Kidney capillary endothelial cell (primary cell): Measurements from ENCODE around the gene TMEM245.

Source experiments
- DNase-seq: peaks from one replicate; pipeline ENCODE4 v3.0.0-alpha.2; 2018; ENCODE audit warnings: low spot score

Gene TMEM245

GRCh38 chr9:109119439-109120203, at the start of gene TMEM245:
Gene TMEM245, minus strand, starts transcription at chr9:109119947. Its CDS starts 34 bp downstream, at chr9:109119913.
- DNase-seq: peak; percentile 97

GRCh38 chr9:109168170-109168569, 48.4 kb upstream of the TMEM245 start:
- no peak for DNase-seq

- DNase-seq: no peak
Measured at GRCh38 chr9:109167716-109168115, 48.0 kb upstream of the TMEM245 start.

DNA sequence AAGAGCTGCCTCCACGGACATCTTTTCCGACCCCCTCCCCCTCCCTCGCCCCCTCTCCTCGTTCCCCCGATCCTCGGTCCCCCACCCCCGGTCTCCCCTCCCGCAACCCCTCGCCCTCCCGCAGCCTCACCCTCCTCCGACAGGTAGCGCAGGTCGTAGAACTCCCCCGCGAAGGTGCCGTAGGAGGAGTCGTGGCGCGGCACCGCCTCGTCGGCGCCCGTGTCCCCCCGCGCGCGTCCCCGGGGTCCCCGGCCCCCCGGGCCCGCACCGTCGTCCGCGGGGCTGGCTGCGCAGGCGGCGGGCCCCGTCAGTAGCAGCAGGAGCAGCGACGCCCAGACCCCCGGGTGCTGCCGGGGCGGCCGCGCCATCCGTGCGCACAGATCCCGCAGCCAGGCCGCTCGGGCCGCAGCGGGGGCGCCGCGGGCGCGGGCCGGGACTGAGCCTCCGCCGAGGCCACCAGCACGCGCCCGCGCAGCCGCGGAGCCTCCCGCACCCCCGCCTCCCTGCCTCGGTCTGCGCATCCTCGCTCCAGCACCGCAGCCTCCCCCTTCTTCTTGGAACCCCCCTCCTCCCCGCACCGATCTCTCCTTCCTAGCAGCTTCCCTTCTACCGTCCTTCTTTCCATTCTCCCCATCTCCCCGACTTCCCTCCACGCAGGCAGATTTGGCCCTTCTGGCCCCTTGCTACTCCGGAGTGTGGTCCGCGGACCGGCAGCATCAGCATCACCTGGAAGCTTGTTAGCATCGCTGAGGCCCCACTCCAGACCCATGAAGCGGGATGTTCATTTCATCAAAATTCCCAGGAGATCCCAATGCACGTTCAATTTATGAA, 47.2 kb upstream of the TMEM245 start, which contains the start of gene FRRS1L:
Gene FRRS1L (minus strand): TSS at position 479 of the 831 bp plus-strand sequence. CDS start 111 bp downstream, at position 368.
- DNase-seq: no peak

GRCh38 chr9:109166171-109166770, 46.5 kb upstream of the TMEM245 start:
- no peak for DNase-seq

GRCh38 chr9:109164042-109164441, 44.3 kb upstream of the TMEM245 start:
- DNase-seq: no peak

DNA sequence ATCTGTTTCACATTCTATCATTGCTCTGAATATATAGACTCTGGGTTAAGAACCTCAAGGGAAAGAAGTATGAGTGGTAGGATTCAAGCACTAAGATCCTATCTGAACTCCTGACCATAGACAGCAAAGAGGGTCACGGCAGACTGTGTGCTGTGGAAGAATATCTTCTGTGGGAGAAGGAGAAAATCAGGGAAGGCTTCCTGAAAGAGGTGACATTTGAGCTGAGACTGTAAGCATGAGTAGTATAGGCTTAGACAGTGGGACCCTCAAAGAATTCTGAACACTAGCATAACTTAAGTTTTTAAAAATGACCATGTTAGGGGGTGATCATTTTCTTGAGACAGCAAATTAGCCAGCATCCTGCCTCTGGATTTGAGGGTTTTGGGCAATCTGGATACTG, 43.4 kb upstream of the TMEM245 start:
- DNase-seq: no peak

- no peak for DNase-seq
Measured at GRCh38 chr9:109162677-109163076, 42.9 kb upstream of the TMEM245 start.

DNA sequence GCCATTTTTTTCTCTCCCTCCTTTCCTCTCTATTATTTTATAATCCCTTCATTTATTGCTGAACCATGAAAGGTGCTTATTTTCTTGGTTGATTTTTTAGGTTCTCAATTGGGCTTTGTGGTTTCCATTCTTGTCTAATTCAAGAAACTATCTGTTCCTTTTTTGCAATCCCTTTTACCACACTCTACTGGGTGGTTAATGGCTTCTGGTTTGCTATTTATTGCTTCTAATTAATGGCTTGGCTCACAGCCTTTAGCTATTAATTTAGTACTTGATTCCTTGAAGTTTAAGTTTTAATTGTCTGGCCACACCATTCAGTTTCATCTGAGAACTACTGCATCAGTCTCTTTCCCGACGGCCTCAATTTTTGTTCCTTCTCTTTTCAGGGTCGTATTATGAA, 41.7 kb upstream of the TMEM245 start:
- no peak for DNase-seq

- DNase-seq: no peak
Measured at GRCh38 chr9:109159583-109159982, 39.8 kb upstream of the TMEM245 start.

DNA sequence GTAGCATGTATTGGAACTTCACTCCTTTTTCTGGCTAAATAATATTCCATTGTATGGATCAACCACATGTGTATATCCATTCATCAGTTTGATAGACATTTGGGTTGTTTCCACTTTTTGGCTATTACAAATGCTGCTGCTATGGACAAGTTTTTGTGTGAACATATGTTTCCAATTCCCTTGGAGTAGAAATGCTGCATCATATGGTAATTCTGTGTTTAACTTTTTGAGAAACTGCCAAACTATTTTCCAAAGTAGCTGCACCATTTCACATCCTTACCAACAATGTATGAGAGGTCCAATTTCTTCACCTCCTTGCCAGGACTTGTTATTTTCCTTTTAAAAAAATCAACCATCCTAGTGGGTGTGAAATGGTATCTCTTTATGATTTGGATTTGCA, 38.9 kb upstream of the TMEM245 start:
- no peak for DNase-seq

DNA sequence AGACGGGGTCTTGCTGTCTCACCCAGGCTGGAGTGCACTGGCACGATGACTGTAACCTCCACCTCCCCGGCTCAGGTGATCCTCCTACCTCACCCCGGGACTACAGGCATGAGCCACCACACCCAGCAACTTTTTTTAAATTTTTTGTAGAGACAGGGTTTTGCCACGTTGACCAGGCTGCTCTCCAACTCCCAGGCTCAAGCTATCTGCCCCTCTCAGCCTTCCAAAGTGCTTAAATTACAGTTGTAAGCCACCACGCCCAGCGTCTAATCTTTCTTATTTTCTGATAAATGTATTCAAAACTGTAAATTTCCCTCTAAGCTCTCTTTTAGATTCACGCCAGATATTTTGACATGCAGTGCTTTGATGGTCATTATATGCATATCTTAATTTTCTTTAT, 37.0 kb upstream of the TMEM245 start:
- no peak for DNase-seq

DNA sequence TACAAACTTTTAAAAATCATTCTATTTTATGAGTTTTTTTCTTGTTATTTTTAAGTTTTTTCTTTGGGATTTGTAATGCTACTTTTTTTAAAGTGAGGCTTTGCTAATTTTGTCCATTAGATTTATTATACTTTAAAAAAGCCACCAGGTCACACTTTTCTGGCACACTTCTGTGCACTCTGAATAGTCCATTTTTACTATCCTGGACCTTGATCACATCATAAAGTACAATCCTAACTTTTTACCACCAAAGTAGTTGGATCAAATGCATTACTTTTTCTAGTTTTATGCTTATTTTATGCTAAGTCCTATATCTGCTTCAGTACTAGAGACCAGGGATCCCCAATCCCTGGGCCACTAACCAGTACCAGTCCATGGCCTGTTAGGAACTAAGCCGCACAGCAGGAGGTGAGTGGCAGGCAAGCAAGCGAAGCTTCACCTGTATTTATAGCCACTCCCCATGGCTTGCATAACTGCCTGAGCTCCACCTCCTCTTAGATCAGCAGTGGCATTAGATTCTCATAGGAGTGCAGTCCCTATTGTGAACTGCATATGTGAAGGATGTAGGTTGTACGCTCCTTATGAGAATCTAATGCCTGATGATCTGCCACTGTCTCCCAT, 31.3 kb upstream of the TMEM245 start:
- no peak for DNase-seq

DNA sequence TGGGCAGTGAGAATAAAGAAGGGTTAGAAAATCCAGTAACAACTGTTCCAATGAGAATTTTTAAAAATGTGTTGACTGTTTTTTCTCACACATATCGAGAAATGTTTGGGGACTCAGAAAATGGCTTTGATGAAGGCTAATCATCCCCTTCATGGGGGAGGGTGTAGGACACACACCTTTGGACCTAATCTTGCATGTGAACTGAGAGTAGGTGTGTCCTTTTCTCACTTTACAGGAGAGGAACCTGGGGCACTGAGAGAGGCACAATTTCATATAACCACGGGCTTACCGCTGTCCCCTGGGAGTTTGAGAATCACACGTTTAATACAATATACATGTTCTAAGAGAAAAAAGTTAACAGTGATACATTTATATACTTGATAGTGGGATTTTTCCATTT, 30.0 kb upstream of the TMEM245 start:
- no peak for DNase-seq

DNA sequence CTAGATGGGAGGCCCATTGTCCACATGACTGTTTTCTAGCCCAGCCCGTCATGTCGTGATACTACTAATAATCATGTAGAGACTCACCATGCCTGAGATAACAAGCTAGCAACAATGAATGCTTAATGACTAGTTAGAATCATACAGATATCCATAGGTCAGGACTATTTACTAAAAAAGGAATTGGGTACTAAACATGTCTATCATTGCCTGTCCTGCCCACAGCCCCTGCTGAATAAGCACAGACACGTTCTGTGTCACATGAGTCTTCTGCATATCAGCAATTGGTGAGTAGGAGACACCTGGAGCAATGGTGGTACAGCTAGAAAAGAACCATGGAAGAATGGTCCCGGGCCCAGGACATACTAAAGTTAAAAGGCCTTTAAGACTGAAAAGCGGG, 29.3 kb upstream of the TMEM245 start:
- no peak for DNase-seq

- DNase-seq: no peak
Measured at GRCh38 chr9:109145051-109145450, 25.3 kb upstream of the TMEM245 start.

- peak; percentile 29 for DNase-seq
Measured at GRCh38 chr9:109143881-109144562, 24.3 kb upstream of the TMEM245 start.

DNA sequence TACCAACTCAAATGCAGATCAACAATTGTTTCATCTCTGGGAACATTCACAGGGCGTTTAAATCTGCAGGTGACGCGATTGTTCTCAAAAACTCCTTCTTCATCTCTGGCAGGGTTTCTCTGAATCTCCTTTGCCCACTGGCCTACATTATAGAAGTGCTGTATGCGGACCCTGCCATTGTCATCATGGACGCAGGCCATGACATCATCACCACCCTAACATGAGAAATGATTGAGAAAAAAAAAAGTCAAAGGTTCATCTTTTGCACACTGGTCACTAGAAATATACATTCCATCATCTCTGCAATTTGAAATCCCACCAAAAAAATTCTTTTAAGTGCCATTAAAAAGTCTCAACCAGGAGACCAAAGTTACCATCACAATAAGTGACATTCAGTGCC, 21.6 kb upstream of the TMEM245 start:
- no peak for DNase-seq

DNA sequence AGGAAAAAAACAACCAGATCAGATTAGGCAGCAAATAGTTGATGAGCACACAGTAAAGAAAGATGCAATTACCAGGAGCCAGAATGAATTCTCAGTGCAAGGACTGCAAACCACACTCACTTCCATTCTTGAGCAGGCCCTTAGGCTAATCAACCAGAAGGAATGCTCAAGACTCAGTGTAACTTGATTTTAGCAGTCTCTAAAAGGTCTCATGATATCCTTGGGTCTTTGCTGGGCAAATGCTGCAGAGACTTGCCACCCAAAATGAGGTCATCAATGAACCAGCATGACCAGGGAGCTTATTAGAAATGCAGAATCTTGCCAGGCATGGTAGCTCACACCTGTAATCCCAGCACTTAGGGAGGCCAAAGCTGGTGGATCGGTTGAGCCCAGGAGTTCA, 20.1 kb upstream of the TMEM245 start:
- no peak for DNase-seq

- DNase-seq: no peak
Measured at GRCh38 chr9:109138421-109138820, 18.7 kb upstream of the TMEM245 start.

DNA sequence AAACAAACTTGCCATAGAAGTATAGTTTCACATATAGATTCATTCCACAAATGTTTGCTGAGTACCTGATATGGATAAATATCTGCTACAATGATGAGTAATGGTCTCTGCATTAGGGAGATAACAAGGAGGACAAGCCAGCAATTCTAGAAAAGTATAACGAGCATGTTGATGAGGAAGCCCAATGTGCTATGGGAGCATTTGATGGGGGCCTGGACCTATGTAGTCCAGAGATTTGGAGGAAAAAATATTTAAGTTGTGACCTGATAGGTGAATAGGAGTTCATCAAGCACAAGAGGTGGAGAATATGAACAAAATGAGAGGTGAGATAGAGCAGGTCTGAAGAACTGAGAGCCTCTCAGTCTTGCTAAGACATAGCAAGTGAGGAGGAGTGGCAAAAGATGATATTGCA, 14.4 kb upstream of the TMEM245 start:
- no peak for DNase-seq

DNA sequence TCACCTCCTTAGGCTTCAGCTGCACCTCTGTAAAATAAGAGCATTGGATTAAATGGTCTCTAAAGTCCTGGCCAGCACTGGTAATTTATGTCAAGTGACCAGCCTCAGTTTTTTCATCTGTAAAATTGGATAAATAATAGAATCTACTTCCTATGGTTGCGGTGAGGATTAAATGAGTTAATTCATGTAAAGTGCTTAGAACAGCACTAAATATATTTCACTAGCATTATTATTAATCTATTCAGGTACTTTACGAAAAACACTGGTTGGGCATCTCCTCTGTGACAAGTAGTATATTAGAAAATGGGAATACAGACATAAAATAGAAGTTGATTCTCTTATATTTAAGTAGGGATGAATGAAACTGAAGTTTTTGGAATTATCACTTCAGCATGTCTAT, 13.8 kb upstream of the TMEM245 start:
- no peak for DNase-seq
